ENCODE measurements around the gene TRPM3.

TRPM3 gene

GRCh38 chr9:70888471-70888870, 232.9 kb downstream of the TRPM3 start:
- no peak for ATAC-seq

GRCh38 chr9:70887826-70888225, 233.6 kb downstream of the TRPM3 start:
- ATAC-seq = no peak
- no peak for TF ChIP-seq ZNF8 (CRISPR knock-in tag; IDR thresholded peaks at IDR 0.05)
- TF ChIP-seq CSDC2 (CRISPR knock-in tag; IDR thresholded peaks at IDR 0.05) = no peak
- no peak for TF ChIP-seq GLIS3 (CRISPR knock-in tag; IDR thresholded peaks at IDR 0.05)
- no peak for TF ChIP-seq ZNF565 (CRISPR knock-in tag; conservative IDR thresholded peaks at IDR 0.05; ENCODE audit: low read depth)
- TF ChIP-seq PATZ1 (CRISPR knock-in tag; IDR thresholded peaks at IDR 0.05; ENCODE audit: borderline replicate concordance) = no peak
- TF ChIP-seq BACH2 (CRISPR knock-in tag; IDR thresholded peaks at IDR 0.05; ENCODE audit: borderline replicate concordance) = no peak
- TF ChIP-seq ZFP30 (CRISPR knock-in tag; IDR thresholded peaks at IDR 0.05) = no peak
- TF ChIP-seq ARNTL (CRISPR knock-in tag; IDR thresholded peaks at IDR 0.05; ENCODE audit: borderline replicate concordance, low read depth) = no peak
- no peak for TF ChIP-seq TSHZ2 (CRISPR knock-in tag; IDR thresholded peaks at IDR 0.05)
- no peak for TF ChIP-seq ISL1 (CRISPR knock-in tag; IDR thresholded peaks at IDR 0.05)
- TF ChIP-seq RARB (CRISPR knock-in tag; IDR thresholded peaks at IDR 0.05) = no peak
- no peak for TF ChIP-seq ZC3H10 (CRISPR knock-in tag; IDR thresholded peaks at IDR 0.05)

More at GRCh38 chr9:70888471-70888870, 232.9 kb downstream of the TRPM3 start:
- TF ChIP-seq ZNF565 (CRISPR knock-in tag; conservative IDR thresholded peaks at IDR 0.05; ENCODE audit: low read depth) (no peak), SNAI2 (CRISPR knock-in tag; IDR thresholded peaks at IDR 0.05) (no peak), CSDC2 (CRISPR knock-in tag; IDR thresholded peaks at IDR 0.05) (no peak), ZFP3 (CRISPR knock-in tag; IDR thresholded peaks at IDR 0.05) (no peak), CREB5 (CRISPR knock-in tag; IDR thresholded peaks at IDR 0.05; ENCODE audit: low read depth) (no peak), ZNF8 (CRISPR knock-in tag; IDR thresholded peaks at IDR 0.05) (no peak), GLIS3 (CRISPR knock-in tag; IDR thresholded peaks at IDR 0.05) (no peak), ARNTL (CRISPR knock-in tag; IDR thresholded peaks at IDR 0.05; ENCODE audit: borderline replicate concordance, low read depth) (no peak), PATZ1 (CRISPR knock-in tag; IDR thresholded peaks at IDR 0.05; ENCODE audit: borderline replicate concordance) (no peak), TSHZ2 (CRISPR knock-in tag; IDR thresholded peaks at IDR 0.05) (no peak), ZC3H10 (CRISPR knock-in tag; IDR thresholded peaks at IDR 0.05) (no peak), ZNF70 (CRISPR knock-in tag; IDR thresholded peaks at IDR 0.05) (no peak), CSRNP3 (CRISPR knock-in tag; IDR thresholded peaks at IDR 0.05) (no peak), ISL1 (CRISPR knock-in tag; IDR thresholded peaks at IDR 0.05) (no peak), BACH2 (CRISPR knock-in tag; IDR thresholded peaks at IDR 0.05; ENCODE audit: borderline replicate concordance) (no peak), TCF4 (CRISPR knock-in tag; IDR thresholded peaks at IDR 0.05; ENCODE audit: borderline replicate concordance) (no peak), ZFP30 (CRISPR knock-in tag; IDR thresholded peaks at IDR 0.05) (no peak), ESRRG (CRISPR knock-in tag; IDR thresholded peaks at IDR 0.05) (no peak), OSR1 (CRISPR knock-in tag; IDR thresholded peaks at IDR 0.05) (no peak)

Measured in SK-N-SH treated with all-trans-retinoic acid at 6 μM for 48 hours (cell line).